ENCODE data around the gene ZGRF1. TPM values are rescaled to one million over a fixed set of nuclear protein-coding genes. Genes with fewer than 3 reads are reported as not detected.
"Not testable (repeated sequence)": the region's sequence is repeated elsewhere in the genome, so short reads cannot be mapped to it uniquely, and the experiment has no call there.

The ZGRF1 gene
- total and polyA plus RNA-seq, 3 donors from 2014 or later, result 6.4 to 25.7 (median 16.9) TPM

GRCh38 chr4:112642526-112642925 lies 5.8 kb upstream of the ZGRF1 start:
- TF ChIP-seq CTCF (IDR thresholded peaks at IDR 0.05) (no peak), POLR2A (IDR thresholded peaks at IDR 0.05) (no peak)
- no peak for DNase-seq
- H3K27ac ChIP-seq, result no peak overlapping the region
- 67 to 83% methylated on average over 2 of the region's 2 CpGs for WGBS, 2 donors
- H3K4me3 ChIP-seq, result no peak overlapping the region
- H3K36me3 ChIP-seq (ENCODE audit: low read depth, missing control alignments), result no peaks in the 10 kb centered on the region
- intact Hi-C loops (cut with DNase I; ENCODE audit: low total_unique reads), result no loop called here
- H3K4me1 ChIP-seq, result peaks cover 8% of the 10 kb centered on the region
- no peaks in the 10 kb centered on the region for H3K27me3 ChIP-seq
- no peaks in the 10 kb centered on the region for H3K9me3 ChIP-seq

- no peak for DNase-seq
- TF ChIP-seq POLR2A (IDR thresholded peaks at IDR 0.05) (no peak), CTCF (IDR thresholded peaks at IDR 0.05) (no peak)
- no peaks in the 10 kb centered on the region for H3K27me3 ChIP-seq
- H3K27ac ChIP-seq, result peak overlapping the region; percentile 97 to 99
- H3K4me3 ChIP-seq, result peak overlapping the region; percentile 58 to 89
- H3K4me1 ChIP-seq, result peaks cover 8% of the 10 kb centered on the region
- H3K9me3 ChIP-seq, result no peaks in the 10 kb centered on the region
- H3K36me3 ChIP-seq (ENCODE audit: low read depth, missing control alignments), result no peaks in the 10 kb centered on the region
- intact Hi-C loops (cut with DNase I; ENCODE audit: low total_unique reads), result loop anchor here (10.0 kb wide), 2 partner anchors 127 to 307 kb away; no protein-coding TSS in a partner anchor
- 0% methylated on average over 8 of the region's 8 CpGs for WGBS, 2 donors
Observed at GRCh38 chr4:112637552-112637866, 800 bp upstream of the ZGRF1 start.

GRCh38 chr4:112633477-112634235 lies 3.1 kb downstream of the ZGRF1 start:
- H3K36me3 ChIP-seq (ENCODE audit: low read depth, missing control alignments), result no peaks in the 10 kb centered on the region
- no peak overlapping the region for H3K27ac ChIP-seq
- no peaks in the 10 kb centered on the region for H3K27me3 ChIP-seq
- H3K4me3 ChIP-seq, result no peak overlapping the region
- H3K9me3 ChIP-seq, result no peaks in the 10 kb centered on the region
- intact Hi-C loops (cut with DNase I; ENCODE audit: low total_unique reads), result loop anchor here (10.0 kb wide), 2 partner anchors 131 to 311 kb away; no protein-coding TSS in a partner anchor
- TF ChIP-seq CTCF (IDR thresholded peaks at IDR 0.05), result peak in 2 of 3 experiments; percentile 31 to 38
- TF ChIP-seq POLR2A (IDR thresholded peaks at IDR 0.05), result no peak
- WGBS, 2 donors, result 41 to 44% methylated on average over 4 of the region's 4 CpGs
- H3K4me1 ChIP-seq, result peaks cover 8% of the 10 kb centered on the region
- DNase-seq, result no peak

GRCh38 chr4:112626228-112626627 lies 10.5 kb downstream of the ZGRF1 start:
- no peak overlapping the region for H3K4me3 ChIP-seq
- 84 to 89% methylated on average over 4 of the region's 4 CpGs for WGBS, 2 donors
- no peak overlapping the region for H3K27ac ChIP-seq
- no peaks in the 10 kb centered on the region for H3K9me3 ChIP-seq
- H3K36me3 ChIP-seq (ENCODE audit: low read depth, missing control alignments), result no peaks in the 10 kb centered on the region
- H3K4me1 ChIP-seq, result no peaks in the 10 kb centered on the region
- intact Hi-C loops (cut with DNase I; ENCODE audit: low total_unique reads), result no loop called here
- no peaks in the 10 kb centered on the region for H3K27me3 ChIP-seq
- no peak for DNase-seq
- TF ChIP-seq POLR2A (IDR thresholded peaks at IDR 0.05) (no peak), CTCF (IDR thresholded peaks at IDR 0.05) (no peak)

GRCh38 chr4:112616984-112617383 lies 19.7 kb downstream of the ZGRF1 start:
- intact Hi-C loops (cut with DNase I; ENCODE audit: low total_unique reads), result no loop called here
- Histone ChIP-seq H3K4me1 (no peaks in the 10 kb centered on the region), H3K27ac (no peak overlapping the region), H3K9me3 (no peaks in the 10 kb centered on the region), H3K27me3 (no peaks in the 10 kb centered on the region), H3K4me3 (no peak overlapping the region), H3K36me3 (ENCODE audit: low read depth, missing control alignments) (no peaks in the 10 kb centered on the region)
- no peak for DNase-seq
- TF ChIP-seq CTCF (IDR thresholded peaks at IDR 0.05), result no peak
- no peak for TF ChIP-seq POLR2A (IDR thresholded peaks at IDR 0.05)
- WGBS, 2 donors, result 95 to 96% methylated on average over 2 of the region's 2 CpGs

GRCh38 chr4:112612814-112613213 lies 23.9 kb downstream of the ZGRF1 start:
- intact Hi-C loops (cut with DNase I; ENCODE audit: low total_unique reads); H3K9me3 ChIP-seq; H3K4me1 ChIP-seq; H3K27me3 ChIP-seq; DNase-seq; H3K36me3 ChIP-seq (ENCODE audit: low read depth, missing control alignments); H3K4me3 ChIP-seq; H3K27ac ChIP-seq: not testable (repeated sequence)
- 86 to 93% methylated on average over 2 of the region's 2 CpGs for WGBS, 2 donors
